GM12892 (cell line): ENCODE data around the gene ATG4A.

ENCODE experiments used
- POLR2A ChIP-seq: IDR thresholded peaks from 2 replicates; pipeline ENCODE4 v1.6.1; 2011; ENCODE audit warnings: low read depth, low read length, control low read depth
- POLR2AphosphoS5 ChIP-seq: IDR thresholded peaks from 2 replicates; pipeline ENCODE4 v1.6.1; 2011; ENCODE audit warnings: low read depth, low read length, control low read depth
- TAF1 ChIP-seq: IDR thresholded peaks from 2 replicates; pipeline ENCODE4 v1.6.1; 2011; ENCODE audit warnings: low read depth, mild to moderate bottlenecking, control low read depth, low read length, borderline replicate concordance

DNA sequence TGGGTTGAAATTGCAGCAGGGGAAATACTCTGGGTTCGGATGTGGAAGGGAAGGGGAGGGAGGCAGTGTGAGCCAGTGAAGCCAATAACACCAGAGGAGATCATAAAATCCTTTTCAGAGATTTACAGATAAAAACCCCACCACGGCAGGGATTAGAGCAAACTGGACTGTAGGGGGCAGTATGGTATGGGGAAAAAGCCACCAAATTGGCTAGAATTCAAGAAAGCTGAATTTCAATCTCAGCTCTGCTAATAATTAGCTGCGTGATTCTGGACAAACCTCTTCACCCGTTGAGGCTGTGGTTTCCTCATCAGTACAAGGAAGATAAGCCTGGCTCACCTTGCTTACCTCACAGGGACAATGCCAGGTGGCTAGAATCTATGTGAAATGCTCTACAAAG lies 108.1 kb downstream of the ATG4A start:
- TF ChIP-seq POLR2AphosphoS5: no peak
- no peak for TF ChIP-seq TAF1
- TF ChIP-seq POLR2A: no peak
